Type B pancreatic cell (in vitro differentiated cells): ENCODE results near the gene FREM2. TPM values are rescaled to one million over a fixed set of nuclear protein-coding genes. Genes with fewer than 3 reads are reported as not detected.

ENCODE experiments used
- DNase-seq: peaks from one replicate; pipeline ENCODE4 v3.0.0; 2021; ENCODE audit warnings: mixed read lengths; ENCODE audit not compliant: unreplicated experiment; ENCODE audit errors: extremely low spot score
- H3K27ac Mint-ChIP-seq: 2 replicates; pipeline ENCODE4 v1.8.0; 2021; ENCODE audit warnings: mild to moderate bottlenecking, mixed read lengths
- H3K27me3 Mint-ChIP-seq: 2 replicates; pipeline ENCODE4 v1.8.0; 2021; ENCODE audit warnings: mixed read lengths
- H3K36me3 Mint-ChIP-seq: 2 replicates; pipeline ENCODE4 v1.8.0; 2021; ENCODE audit warnings: mixed read lengths
- H3K4me1 Mint-ChIP-seq: one replicate; pipeline ENCODE4 v1.8.0; 2021; ENCODE audit warnings: mixed read lengths; ENCODE audit not compliant: unreplicated experiment
- H3K4me3 Mint-ChIP-seq: 2 replicates; pipeline ENCODE4 v1.8.0; 2021; ENCODE audit warnings: mild to moderate bottlenecking, mixed read lengths
- H3K9me3 Mint-ChIP-seq: 2 replicates; pipeline ENCODE4 v1.8.0; 2021; ENCODE audit warnings: mixed read lengths
- CTCF ChIP-seq: fragments of 200-600 bp; sonication (generic); conservative IDR thresholded peaks from 2 replicates; pipeline ENCODE4 v1.5.0; 2021; ENCODE audit warnings: antibody characterized with exemption, mild to moderate bottlenecking
- total RNA-seq: library from RNA; stranded (reverse); gene quantifications from 2 replicates; pipeline ENCODE4 v1.2.1, GENCODE V29; 2021; ENCODE audit warnings: low replicate concordance

FREM2 gene
- total RNA-seq, 1 donor from 2014 or later = 42.8 TPM

GRCh38 chr13:38803531-38803930, 116.7 kb downstream of the FREM2 start:
- Mint-ChIP-seq H3K27ac (no peak overlapping the region), H3K36me3 (peaks cover 16% of the 10 kb centered on the region), H3K27me3 (no peaks in the 10 kb centered on the region), H3K4me1 (peaks cover 12% of the 10 kb centered on the region), H3K4me3 (no peak overlapping the region), H3K9me3 (no peaks in the 10 kb centered on the region)
- no peak for TF ChIP-seq CTCF
- DNase-seq = no peak

- no peak for DNase-seq
- H3K9me3 Mint-ChIP-seq = no peaks in the 10 kb centered on the region
- TF ChIP-seq CTCF = no peak
- no peak overlapping the region for H3K27ac Mint-ChIP-seq
- H3K27me3 Mint-ChIP-seq = no peaks in the 10 kb centered on the region
- no peak overlapping the region for H3K4me3 Mint-ChIP-seq
- H3K36me3 Mint-ChIP-seq = peaks cover 17% of the 10 kb centered on the region
- H3K4me1 Mint-ChIP-seq = peaks cover 12% of the 10 kb centered on the region
These were observed 117.2 kb downstream of the FREM2 start for GRCh38 chr13:38804061-38804460.

- DNase-seq = no peak
- no peak overlapping the region for H3K27ac Mint-ChIP-seq
- no peak for TF ChIP-seq CTCF
These were observed 117.7 kb downstream of the FREM2 start for GRCh38 chr13:38804536-38804935.

GRCh38 chr13:38814331-38814730, 127.5 kb downstream of the FREM2 start:
- Mint-ChIP-seq H3K27me3 (peaks cover 3% of the 10 kb centered on the region), H3K27ac (peak overlapping the region; percentile 27), H3K36me3 (peaks cover 20% of the 10 kb centered on the region), H3K4me1 (peaks cover 6% of the 10 kb centered on the region), H3K4me3 (no peak overlapping the region), H3K9me3 (peaks cover 4% of the 10 kb centered on the region)
- DNase-seq = no peak
- no peak for TF ChIP-seq CTCF

More at GRCh38 chr13:38804536-38804935, 117.7 kb downstream of the FREM2 start:
- Mint-ChIP-seq H3K27me3 (no peaks in the 10 kb centered on the region), H3K9me3 (no peaks in the 10 kb centered on the region), H3K4me1 (peaks cover 12% of the 10 kb centered on the region), H3K36me3 (peaks cover 22% of the 10 kb centered on the region), H3K4me3 (no peak overlapping the region)

- Mint-ChIP-seq H3K27ac (no peak overlapping the region), H3K4me3 (no peak overlapping the region), H3K27me3 (peaks cover 6% of the 10 kb centered on the region), H3K9me3 (no peaks in the 10 kb centered on the region), H3K36me3 (peaks cover 8% of the 10 kb centered on the region), H3K4me1 (peaks cover 13% of the 10 kb centered on the region)
- TF ChIP-seq CTCF = no peak
- no peak for DNase-seq
These were observed 132.2 kb downstream of the FREM2 start for GRCh38 chr13:38819053-38819452.

GRCh38 chr13:38819596-38819995, 132.7 kb downstream of the FREM2 start:
- H3K27ac Mint-ChIP-seq = no peak overlapping the region
- H3K36me3 Mint-ChIP-seq = peaks cover 8% of the 10 kb centered on the region
- H3K4me3 Mint-ChIP-seq = no peak overlapping the region
- DNase-seq = no peak
- peaks cover 13% of the 10 kb centered on the region for H3K4me1 Mint-ChIP-seq
- peaks cover 6% of the 10 kb centered on the region for H3K27me3 Mint-ChIP-seq
- H3K9me3 Mint-ChIP-seq = no peaks in the 10 kb centered on the region
- no peak for TF ChIP-seq CTCF
